ENCODE measurements around the gene TDRD5. TPM values are rescaled to one million over a fixed set of nuclear protein-coding genes. Genes with fewer than 3 reads are reported as not detected.

TDRD5 gene
- total RNA-seq, 1 experiment from 2014 or later = 0.10 TPM

DNA sequence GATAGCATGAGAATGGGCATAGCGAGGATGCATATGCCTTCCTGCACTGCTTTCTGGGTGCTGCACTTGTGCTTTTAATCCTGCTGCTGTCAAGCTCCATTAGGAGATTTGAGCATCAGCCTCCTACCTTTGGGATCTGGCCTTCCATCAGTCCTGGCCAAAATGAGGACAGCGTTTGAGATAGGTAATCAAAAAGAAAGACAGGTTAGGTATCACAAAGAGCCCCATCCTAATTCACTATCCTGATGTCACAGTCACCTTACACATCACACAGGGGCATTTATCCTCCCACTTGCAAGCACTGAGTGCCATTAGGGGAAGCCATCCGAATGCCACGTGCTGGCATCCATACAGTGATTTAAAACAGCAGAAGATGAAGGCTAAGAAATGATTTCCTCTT lies 138.2 kb downstream of the TDRD5 start:
- DNase-seq (ENCODE audit: extremely low read depth, low read depth) = no peak

DNA sequence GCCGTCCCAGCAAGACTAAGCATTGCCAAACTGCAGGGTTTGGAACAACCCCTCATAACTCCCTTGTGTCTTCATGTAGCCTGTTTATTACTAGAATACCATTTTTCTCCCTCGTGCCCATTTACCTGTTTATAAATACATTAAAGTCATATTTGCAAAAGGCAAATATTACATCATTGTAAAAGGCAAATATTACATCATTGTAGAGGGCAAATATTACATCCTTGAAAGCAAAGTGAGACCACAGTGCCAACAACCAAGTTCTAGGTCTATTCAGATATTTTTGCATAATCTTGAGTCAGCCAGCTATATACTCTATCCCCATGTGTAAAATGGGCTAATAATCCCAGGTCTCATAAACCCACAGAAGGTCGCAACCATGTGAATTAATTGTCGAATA lies 140.0 kb downstream of the TDRD5 start:
- no peak for DNase-seq (ENCODE audit: extremely low read depth, low read depth)

Small RNA genes within 50 kb of the gene (small RNA-seq; reads per million reads assigned to genes)
- 0 to 0.06 reads per million in 2 experiments for gene RNU5F-2P

Other genes with a start within 250 kb of the TDRD5 start
- gene AXDND1, start 225.9 kb upstream of the TDRD5 start, total RNA-seq (2014; rRNA removed; shearing (Covaris generic)) = not detected in 2 replicates
- gene NPHS2, start 15.9 kb upstream of the TDRD5 start, total RNA-seq (2014; rRNA removed; shearing (Covaris generic)) = not detected in 2 replicates
- gene FAM163A, start 151.5 kb downstream of the TDRD5 start, total RNA-seq (2014; rRNA removed; shearing (Covaris generic)) = 0.12 and 0.17 TPM in 2 replicates

All from NCI-H460 (cell line).